Activated effector memory CD4-positive, alpha-beta T cell treated with anti-CD3 and anti-CD28 coated beads, Interleukin-2, amount 50 U/mL, for 16 hours (primary cell): ENCODE results near the gene PGM5.

Experiments
- DNase-seq: peaks from one replicate; pipeline ENCODE4 v3.0.0-alpha.2; 2020

Gene PGM5

DNA sequence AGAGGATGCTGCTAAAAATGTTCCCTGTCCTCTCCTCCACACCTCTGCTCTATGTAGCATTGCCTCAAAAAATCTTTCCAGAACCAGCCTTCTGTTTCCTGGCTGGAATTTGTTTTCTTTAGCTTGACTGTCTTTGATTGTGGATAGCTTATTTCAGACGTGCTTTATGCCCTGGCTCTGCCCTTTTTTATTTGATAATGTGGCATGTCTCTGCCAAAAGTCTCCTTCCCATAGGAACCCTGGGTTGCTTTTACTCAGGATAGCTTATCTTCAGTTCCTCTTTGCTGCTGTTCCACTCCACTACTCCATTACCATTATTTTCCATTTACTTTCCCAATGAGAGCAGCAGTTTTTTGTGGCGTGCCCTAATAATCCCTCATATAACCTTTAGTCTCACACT is 185.2 kb downstream of the PGM5 start:
- no peak for DNase-seq

- no peak for DNase-seq
Measured at GRCh38 chr9:68545033-68545705, 188.8 kb downstream of the PGM5 start.

DNA sequence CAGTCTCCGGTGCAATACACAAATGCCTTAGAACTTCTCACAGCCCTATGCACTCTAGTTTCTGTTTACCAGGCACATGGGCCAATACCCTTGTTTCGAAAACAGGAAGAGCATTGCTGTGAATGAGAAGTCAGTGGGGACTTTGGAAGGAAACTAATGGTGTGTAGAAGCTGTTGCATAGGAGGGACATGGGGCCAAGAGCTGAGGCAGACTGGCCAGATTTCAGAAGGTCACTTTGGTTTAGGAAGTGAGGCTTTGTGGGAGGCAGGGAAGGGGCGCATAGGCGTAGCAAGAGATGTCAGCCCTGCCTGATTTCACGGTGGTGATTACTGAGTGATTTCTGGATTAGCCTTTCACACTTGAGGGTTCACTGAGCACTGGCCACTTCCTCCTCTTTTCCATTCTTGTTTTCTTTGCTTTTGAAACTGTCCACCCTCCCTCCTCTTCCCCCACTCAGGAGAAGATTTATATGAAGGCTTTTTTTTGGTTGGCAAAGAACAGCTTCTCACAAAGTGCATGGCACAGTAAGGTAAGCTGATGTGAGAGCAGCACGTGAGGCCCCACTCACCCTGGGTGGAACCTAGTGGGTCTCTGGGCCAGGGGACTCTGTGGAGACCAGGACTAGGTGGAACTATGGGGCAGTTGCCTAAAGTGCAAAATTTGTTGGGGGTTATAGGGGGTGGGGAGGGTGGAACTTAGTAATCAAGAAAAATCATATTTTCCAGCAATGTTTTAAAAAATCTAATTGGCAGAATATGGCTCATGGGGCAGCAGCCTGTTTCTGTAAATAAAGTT is 190.4 kb downstream of the PGM5 start:
- DNase-seq, result no peak

DNA sequence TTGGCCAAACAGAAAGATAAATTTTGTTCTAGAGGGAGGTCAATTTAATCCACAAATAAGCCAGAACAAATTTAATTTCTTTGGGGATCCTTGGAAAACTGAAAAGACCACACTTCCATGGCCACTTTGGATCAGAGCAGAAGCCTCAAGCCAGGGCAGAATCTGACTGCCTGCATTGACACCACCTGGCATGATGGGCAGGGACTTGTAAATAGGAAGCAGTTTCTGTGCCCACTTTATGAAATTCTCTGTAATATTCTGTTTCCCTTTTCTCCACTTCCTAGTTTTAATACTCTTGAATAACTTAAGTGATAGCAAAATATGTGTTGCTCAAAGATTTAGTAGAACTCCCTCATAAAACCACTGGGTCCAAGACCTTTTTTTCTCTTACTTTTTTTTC is 191.0 kb downstream of the PGM5 start:
- no peak for DNase-seq

- DNase-seq, result no peak
Measured at GRCh38 chr9:68548241-68548640, 191.8 kb downstream of the PGM5 start.

- DNase-seq, result no peak
Measured at GRCh38 chr9:68551191-68551590, 194.8 kb downstream of the PGM5 start.

DNA sequence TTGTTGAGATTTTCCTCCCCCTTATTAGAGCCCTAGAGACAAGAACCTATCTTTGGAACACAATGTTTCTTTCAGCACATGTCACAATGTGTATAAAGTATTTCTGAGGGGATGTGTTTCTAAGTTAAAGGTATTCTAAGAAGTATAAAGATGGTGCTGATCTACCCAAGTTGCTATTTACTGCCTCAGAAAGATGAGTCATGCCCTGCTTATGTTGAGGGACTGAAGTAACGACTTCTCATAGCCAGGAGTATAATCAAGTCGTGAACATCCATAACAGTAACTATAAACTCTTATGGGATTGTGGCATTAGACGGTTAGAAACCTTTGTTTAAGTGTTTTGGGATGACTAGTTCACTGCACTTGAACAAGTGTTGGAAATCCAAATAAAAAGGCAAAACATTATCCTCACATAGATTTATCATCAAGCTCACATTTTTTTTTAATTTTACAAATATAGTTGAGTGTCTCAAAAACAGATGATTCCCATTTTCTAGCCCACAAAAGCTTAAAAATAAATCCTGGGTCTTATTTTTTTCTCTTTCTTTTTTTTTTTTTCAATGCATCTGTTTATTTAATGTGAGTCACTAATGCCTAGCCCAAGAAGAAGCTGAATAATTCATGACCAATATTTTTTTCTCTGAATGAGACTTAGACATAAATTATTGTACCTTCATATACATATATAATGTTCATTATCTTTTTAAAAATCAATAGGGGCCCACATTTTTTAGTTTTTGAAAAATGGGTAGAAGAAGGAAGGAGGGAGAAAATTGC is 196.5 kb downstream of the PGM5 start:
- DNase-seq, result no peak

DNA sequence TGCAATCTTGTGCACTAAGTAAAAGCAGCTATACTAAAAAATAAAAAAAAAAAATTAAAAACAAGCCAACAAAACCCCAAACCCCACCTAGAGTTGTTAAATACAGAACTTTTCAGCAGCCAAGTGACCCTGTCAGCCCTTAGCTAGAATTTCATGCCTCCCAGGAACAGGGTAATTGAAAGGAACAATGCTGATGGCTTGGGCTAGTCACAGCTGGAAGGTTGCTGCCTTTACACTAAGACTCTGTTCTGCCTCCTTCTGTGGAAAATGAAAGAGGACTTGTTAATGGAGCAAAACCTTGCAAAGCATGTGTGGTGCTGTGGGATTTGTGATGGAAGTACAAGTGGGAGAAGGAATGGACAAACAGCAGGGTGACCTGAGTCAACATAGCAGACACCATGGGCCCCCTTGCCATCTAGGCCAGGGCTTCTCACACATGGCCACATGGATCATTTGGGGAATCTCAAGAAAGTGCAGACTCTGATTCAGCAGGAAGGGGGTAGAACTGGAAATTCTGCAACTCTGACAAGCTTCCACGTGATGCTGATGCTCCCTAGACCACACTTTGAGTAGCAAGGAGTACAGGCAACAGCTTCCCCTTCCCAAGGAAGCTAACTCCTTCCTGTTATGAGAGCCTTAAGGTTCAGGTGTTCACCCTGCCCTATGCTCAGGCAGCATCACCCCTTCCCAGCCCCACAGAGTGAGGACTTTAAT is 199.2 kb downstream of the PGM5 start:
- no peak for DNase-seq

GRCh38 chr9:68558545-68558944 is 202.1 kb downstream of the PGM5 start:
- no peak for DNase-seq

GRCh38 chr9:68560071-68560844 is 203.8 kb downstream of the PGM5 start:
- DNase-seq, result peak; percentile 77

DNA sequence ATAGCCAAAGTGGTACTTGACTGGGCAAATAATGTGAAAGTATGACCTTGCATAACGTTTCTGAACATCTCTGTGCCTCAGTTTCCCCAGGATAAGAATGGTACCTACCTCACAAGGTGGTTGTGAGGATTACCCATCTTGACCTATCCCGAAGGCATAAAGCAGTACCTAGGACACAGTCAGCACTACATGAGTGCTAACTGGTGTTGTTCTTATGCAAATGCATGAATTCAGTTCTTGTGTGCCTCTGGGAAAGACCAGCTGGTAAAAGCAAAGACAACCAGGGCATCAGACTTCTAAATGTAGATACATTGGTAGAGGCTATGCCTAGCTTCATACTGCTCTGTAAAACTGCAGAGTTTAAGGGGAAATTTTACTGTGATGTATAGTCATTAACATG is 206.1 kb downstream of the PGM5 start:
- no peak for DNase-seq

- no peak for DNase-seq
Measured at GRCh38 chr9:68567565-68567964, 211.2 kb downstream of the PGM5 start.

- DNase-seq, result no peak
Measured at GRCh38 chr9:68574150-68574549, 217.7 kb downstream of the PGM5 start.

GRCh38 chr9:68575817-68576216 is 219.4 kb downstream of the PGM5 start:
- no peak for DNase-seq

GRCh38 chr9:68577774-68578591 is 221.6 kb downstream of the PGM5 start:
- DNase-seq, result no peak
